Suppressor macrophage treated with lipopolysaccharide for 1 hour (primary cell): ENCODE results near the gene DDX42.
"Not testable (repeated sequence)": the region's sequence is repeated elsewhere in the genome, so short reads cannot be mapped to it uniquely, and the experiment has no call there.

Experiments
- DNase-seq, 3 donors: peaks; one replicate each; pipeline ENCODE4 v3.0.0-alpha.2; 2020 to 2022

DDX42 gene

DNA sequence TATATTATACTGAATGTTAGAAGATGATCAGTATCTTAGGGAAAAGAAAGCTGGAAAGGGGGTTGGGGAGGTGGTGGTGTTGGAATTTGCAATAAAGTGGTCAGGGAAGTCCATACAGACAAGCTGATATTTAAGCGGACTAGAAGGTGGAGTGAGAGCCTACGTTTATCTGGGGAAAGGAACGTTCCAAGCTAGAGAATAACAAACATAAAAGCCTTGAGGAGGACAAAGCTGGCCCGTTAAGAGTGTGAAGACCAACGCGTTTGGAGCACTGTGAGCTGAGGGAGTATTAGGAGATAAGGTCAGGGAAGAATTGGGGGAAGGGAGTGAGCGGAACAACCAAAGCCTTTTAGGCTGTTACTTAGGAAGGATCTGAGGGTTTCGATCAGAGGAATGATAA, 1.4 kb downstream of the DDX42 start:
- no peak for DNase-seq

GRCh38 chr17:63780507-63780906, 6.5 kb downstream of the DDX42 start:
- no peak for DNase-seq

DNA sequence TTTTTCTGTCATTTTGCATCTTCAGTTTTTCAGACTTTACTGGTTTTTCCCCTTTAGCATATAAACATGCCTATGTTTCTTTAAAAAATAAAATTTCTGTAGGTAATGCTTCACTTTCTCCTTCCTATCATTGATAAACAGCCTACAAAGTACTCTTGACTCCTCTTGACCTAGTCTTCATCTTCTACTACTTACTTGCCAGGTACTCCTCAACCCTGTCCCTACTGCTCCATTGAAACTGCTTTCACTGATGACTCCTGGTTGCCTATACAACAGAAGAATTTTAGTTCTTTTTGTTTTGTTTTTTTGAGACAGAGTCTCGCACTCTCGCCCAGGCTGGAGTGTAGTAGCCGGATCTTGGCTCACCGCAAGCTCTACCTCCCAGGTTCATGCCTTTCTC, 7.0 kb downstream of the DDX42 start:
- no peak for DNase-seq

GRCh38 chr17:63783522-63783921, 9.6 kb downstream of the DDX42 start:
- no peak for DNase-seq

GRCh38 chr17:63785556-63785955, 11.6 kb downstream of the DDX42 start:
- no peak for DNase-seq

DNA sequence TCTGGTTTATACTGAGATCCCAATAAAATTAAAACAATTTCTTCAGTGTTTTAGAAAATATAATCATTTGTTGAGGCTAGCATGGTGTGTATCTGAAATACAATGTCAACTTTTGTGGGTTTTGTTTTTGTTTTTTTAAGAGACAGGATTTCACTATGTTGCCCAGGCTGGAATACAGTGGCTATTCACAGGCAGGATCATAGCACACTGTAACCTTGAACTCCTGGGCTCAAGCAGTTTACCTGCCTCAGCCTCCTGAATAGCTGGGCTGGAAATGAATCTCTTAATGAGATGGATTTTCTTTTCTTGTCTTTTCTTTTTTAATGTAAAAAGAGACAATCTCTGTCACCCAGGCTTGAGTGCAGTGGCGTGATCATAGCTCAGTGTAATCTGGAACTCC, 12.1 kb downstream of the DDX42 start:
- DNase-seq = no peak

DNA sequence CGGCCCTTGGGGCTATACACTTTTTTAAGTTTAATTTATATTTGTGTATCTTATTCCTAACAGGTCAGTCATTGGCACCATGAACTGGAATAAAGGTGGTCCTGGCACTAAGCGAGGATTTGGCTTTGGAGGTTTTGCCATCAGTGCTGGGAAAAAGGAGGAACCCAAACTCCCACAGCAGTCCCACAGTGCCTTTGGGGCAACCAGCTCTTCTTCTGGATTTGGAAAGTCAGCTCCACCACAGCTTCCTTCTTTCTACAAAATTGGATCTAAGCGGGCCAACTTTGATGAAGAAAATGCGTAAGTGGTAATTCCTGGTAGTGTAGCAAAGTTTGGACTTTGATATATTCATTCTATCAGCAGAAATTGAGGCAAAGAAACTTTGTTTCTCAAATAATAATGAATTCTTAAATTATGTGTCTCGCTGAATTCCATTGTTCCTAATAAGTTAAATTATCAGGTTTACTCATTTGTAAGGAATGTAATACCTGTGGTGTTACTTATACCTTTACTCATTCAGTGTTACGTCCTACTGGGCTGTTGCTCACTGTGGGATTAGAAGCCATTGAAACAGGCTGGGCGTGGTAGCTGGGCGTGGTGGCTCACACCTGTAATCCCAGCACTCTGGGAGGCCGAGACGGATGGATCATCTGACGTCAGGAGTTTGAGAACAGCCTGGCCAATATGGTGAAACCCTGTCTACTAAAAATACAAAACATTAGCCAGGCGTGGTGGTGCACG, 13.2 kb downstream of the DDX42 start:
- peak; percentile 42 to 47 (median 47) for DNase-seq

GRCh38 chr17:63790057-63790456, 16.1 kb downstream of the DDX42 start:
- no peak for DNase-seq

GRCh38 chr17:63792055-63792729, 18.2 kb downstream of the DDX42 start:
- no peak for DNase-seq

GRCh38 chr17:63796375-63796774, 22.4 kb downstream of the DDX42 start:
- not testable (repeated sequence) for DNase-seq

- no peak for DNase-seq
Observed at GRCh38 chr17:63798572-63799106, 24.7 kb downstream of the DDX42 start.

DNA sequence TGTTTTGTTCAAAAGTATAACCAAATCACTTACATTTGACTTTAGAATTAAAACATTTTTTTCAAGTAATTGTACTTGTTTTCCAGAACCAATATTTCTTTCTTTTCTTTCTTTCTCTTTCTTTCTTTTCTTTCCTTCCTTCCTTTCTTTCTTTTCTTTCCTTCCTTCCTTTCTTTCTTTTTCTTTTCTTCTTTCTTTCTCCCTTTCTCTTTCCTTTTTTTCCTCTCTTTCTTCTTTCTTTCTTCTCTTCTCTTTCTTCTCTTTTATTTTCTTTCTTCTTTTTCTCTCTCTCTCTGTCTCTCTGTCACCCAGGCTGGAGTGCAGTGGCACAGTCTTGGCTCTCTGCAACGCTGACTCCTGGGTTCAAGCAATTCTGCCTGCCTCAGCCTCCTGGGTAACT, 26.8 kb downstream of the DDX42 start:
- no peak for DNase-seq

- no peak for DNase-seq
Observed at GRCh38 chr17:63804328-63804727, 30.4 kb downstream of the DDX42 start.

GRCh38 chr17:63805591-63805990, 31.6 kb downstream of the DDX42 start:
- no peak for DNase-seq

DNA sequence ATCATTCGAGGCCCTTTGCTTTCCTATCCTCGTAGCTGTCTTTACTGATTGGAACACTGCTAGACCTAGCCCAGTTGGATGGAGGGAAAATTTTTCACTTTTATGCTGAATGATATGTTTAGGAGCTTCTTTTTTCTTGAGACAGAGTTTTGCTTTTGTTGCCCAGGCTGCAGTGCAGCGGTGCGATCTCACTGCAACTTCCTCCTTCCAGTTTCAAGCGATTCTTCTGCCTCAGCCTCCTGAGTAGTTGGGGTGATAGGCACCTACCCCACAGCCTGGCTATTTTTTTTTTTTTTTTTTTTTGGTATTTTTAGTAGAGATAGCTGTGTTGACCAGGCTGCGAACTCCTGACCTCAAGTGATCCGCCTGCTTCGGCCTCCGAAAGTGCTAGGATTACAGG, 36.0 kb downstream of the DDX42 start:
- no peak for DNase-seq

DNA sequence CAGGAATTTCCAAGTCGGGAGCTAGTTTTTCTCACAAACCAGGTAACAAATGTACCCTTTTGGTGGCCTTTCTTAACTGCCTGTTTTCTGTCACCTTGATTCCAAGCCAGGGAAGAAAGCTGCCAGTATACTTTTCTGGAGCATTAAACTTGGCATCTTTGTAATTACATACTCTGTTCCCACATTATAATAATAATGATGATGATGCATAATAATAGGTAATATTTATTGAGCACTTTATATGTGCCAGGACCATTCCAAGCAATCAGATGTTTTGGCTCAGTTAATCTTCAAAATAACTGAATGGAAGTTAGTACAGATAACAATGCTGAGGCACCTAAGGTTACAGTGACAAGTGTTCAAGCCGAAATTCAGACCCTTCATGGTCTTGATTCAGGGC, 42.2 kb downstream of the DDX42 start:
- no peak for DNase-seq

- no peak for DNase-seq
Observed at GRCh38 chr17:63816669-63817068, 42.7 kb downstream of the DDX42 start.

DNA sequence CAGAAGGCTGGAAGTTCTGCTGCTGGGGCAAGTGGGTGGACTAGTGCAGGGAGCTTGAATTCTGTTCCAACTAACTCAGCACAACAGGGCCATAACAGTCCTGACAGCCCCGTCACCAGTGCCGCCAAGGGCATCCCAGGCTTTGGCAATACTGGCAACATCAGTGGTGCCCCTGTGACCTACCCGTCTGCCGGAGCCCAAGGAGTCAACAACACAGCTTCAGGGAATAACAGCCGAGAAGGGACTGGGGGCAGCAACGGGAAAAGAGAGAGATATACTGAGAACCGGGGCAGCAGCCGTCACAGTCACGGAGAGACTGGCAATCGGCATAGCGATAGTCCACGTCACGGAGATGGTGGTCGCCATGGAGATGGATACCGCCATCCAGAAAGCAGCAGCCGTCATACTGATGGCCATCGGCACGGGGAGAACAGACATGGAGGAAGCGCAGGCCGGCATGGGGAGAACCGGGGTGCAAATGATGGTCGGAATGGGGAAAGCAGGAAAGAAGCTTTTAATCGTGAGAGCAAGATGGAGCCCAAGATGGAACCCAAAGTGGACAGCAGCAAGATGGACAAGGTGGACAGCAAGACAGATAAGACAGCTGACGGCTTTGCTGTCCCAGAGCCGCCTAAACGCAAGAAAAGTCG, 43.9 kb downstream of the DDX42 start:
- DNase-seq = no peak

DNA sequence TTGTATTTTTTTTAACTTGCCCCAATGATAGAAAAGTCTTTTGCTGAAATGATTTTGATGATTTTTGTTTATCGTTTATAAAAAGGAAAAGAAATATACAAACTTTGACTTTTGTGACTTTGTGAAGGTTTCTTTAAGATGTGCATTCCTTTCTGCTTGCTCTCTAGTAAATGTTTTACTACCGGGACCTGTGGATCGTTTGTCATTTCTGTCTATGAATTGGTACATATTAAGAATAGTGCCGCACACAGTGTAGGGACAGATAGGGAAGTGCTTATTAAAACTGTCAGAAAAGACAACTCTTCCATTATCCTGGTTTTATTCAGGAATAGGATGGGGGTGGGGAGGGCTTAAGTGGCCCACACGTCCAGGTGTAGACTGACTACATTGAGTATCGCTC, 45.2 kb downstream of the DDX42 start:
- no peak for DNase-seq

DNA sequence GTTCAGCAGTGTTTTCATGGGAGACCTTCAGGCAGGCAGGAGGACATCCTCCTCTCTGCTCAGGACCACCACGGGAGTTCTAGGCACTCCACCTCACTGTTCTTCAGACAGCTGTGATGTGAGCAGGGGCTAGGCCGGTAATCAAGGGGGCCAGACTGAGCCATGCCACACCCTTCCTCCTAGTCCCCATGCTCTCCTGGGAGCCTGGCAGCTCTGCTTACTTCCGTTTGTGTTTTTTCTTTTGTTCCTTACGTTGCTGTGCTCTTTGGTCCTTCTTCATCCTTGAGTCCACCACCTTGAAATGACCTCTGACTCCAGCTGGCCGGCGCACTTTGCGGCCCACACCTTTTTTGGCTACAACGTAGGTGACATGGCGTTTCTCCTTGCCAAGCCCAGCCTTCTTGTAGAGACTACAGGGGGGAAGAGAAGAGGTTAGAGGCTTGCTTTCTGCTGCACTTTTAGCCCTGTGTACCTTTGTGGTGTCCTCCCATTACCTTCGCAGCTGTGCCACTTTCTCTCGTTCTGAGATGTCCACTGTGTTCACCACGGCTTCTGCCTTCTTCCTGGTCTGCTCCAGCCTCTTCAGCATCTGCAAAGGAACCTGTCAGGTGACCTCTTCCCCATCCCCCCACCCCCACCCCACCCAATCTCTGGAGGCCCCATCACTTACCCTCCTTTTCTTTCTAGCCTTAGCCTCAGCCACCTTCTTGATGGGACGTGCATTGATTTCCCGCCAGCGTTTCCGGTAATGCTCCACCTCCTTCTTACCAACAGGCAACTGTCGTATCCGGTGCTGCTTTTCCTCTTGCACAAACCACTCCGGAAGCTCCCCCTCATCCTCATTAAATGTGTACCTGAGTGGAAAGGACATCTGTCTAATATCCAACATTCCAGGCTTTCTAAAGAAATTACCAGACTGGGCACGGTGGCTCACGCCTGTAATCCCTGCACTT, 45.9 kb downstream of the DDX42 start:
- no peak for DNase-seq

DNA sequence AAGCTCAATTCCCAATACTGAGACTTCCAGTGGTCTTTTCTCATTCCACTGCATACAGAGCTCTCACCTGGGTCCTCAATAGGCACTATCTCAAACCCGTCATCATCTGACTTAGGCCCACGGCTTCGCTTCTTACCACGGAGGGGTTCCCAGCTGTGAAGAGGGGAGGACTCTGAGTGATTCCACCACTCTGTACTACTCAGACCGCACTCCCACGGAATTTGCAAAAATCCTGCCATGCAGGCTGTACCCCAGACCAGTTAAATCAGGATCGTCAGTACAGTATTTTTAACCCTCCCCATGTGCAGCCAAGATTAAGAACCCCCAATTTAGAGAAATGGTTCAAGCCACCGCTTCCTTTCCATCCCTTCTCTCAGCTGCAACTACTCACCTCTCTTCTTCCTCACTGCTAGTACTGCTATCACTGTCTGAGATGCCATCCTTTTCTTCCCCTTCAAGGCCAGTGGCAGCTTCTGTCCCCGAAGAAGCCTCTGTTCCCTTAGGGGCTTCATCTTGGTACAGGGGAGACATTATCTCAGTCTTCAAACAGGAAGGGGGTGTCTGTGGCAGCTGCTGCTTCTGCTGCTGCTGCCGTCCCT, 47.1 kb downstream of the DDX42 start:
- DNase-seq = no peak

GRCh38 chr17:63821804-63822203, 47.8 kb downstream of the DDX42 start:
- no peak for DNase-seq
